ENCODE measurements around the gene PEAK3.
"Not testable (repeated sequence)": the region's sequence is repeated elsewhere in the genome, so short reads cannot be mapped to it uniquely, and the experiment has no call there.

PEAK3 gene

GRCh38 chr19:2288338-2288817, 6.4 kb upstream of the PEAK3 start:
- DNase-seq = no peak

GRCh38 chr19:2287585-2288337, 5.8 kb upstream of the PEAK3 start:
- DNase-seq = no peak

DNA sequence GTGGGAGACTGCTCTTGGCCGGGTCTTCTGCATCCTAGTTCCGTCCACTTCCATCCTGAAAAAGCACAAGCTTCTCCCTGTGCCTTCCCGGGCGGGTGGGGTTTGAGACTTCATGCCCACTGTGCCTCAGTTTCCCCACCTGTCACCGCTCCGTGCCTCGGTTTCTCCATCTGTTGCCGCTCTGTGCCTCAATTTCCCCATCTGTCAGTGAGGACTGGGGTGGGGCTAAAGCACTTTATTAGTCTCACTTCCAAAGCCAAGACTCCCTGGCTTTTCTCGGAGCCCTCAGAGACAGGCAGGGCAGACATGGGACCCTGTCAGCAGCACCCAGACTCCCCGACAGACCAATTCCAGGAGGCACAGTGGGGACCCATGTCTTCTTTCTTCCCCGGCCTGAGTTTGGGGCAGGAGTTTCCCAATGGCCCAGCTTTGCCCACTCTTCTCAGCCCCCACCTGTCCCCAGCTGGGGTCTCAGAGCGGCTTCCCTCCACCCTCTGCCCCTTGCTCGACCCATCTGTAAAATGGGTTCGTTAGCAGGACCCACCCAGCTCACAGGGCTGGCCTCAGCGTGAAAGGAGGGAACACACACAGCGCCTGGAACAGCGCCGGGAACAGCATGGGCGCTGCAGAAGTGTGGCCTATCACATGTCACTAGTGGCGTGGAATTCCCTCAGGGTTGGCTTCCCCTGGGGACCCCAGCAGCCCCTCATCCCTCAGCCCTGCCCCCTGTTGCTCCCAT, 4.6 kb upstream of the PEAK3 start:
- DNase-seq = no peak

DNA sequence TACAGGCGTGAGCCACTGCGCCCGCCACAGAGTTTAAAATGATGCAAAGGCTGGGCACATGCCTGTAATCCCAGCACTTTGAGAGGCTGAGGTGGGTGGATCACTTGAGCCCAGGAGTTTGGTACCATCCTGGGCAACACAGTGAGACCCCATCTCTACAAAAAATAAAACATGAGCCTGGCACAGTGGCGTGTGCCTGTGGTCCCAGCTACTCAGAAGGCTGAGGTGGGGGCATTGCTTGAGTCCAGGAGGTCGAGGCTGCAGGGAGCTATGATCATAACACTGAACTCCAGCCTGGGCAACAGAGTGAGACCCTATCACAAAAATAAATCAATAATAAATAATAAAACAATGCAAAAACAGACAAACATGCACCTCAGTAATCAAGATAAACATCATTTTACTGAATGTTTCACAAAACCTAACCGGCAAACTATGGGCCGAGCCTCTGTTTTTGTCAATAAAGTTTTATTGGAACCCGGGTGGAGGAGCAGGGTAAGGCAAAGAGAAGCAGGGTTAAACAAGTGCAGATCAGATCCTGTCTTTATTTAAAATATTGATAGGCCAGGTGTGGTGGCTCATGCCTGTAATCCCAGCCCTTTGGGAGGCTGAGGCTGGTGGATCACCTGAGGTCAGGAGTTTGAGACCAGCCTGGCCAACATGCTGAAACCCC, 2.0 kb upstream of the PEAK3 start:
- no peak for DNase-seq

- DNase-seq = no peak
Observed at GRCh38 chr19:2282862-2283237, 875 bp upstream of the PEAK3 start.

DNA sequence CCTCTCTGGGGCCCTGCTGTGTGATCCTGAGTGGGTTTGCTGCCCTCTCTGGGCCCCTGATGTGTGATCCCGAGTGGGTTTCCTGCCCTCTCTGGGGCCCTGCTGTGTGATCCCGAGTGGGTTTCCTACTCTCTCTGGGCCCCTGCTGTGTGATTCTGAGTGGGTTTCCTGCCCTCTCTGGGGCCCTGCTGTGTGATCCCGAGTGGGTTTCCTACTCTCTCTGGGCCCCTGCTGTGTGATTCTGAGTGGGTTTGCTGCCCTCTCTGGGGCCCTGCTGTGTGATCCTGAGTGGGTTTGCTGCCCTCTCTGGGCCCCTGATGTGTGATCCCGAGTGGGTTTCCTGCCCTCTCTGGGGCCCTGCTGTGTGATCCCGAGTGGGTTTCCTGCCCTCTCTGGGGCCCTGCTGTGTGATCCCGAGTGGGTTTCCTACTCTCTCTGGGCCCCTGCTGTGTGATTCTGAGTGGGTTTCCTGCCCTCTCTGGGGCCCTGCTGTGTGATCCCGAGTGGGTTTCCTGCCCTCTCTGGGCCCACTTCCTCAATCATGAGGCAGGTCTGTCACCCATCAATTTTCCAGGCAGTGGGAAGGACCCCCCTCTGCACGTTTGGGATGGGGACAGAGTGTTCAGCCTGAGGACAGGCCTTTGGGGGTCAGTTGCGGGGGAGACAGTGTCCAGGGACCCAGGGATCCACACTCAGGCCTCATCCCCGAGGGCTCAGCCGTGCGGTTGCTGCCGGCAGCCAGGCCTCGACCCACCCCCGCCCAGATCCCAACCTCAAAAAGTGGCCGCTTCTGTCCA, 512 bp downstream of the PEAK3 start:
- DNase-seq = not testable (repeated sequence)

DNA sequence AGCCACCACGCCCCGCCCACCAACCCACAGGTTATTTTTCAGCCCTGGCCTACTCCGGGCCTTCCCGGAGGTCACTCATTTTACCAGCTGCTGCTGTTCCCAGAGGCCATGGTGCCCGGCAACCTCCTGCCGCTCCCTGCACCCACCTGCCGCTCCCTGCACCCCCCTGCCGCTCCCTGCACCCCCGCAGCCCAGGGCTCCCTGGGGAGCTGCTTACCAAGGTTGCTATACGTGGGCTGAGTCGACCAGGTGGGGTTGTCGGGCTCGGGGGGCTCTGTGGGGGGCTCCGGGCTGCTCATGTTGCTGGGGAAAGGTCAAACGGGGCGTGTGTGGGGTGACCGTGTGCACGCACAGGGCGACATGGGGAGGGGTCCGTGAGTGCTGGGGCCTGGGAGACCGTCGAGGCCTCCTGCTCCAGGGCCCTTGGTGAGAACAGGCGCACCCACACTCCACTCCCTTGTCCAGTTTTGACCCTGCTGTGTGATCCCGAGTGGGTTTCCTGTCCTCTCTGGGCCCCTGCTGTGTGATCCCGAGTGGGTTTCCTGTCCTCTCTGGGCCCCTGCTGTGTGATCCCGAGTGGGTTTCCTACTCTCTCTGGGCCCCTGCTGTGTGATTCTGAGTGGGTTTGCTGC, 1.2 kb downstream of the PEAK3 start:
- DNase-seq = no peak

DNA sequence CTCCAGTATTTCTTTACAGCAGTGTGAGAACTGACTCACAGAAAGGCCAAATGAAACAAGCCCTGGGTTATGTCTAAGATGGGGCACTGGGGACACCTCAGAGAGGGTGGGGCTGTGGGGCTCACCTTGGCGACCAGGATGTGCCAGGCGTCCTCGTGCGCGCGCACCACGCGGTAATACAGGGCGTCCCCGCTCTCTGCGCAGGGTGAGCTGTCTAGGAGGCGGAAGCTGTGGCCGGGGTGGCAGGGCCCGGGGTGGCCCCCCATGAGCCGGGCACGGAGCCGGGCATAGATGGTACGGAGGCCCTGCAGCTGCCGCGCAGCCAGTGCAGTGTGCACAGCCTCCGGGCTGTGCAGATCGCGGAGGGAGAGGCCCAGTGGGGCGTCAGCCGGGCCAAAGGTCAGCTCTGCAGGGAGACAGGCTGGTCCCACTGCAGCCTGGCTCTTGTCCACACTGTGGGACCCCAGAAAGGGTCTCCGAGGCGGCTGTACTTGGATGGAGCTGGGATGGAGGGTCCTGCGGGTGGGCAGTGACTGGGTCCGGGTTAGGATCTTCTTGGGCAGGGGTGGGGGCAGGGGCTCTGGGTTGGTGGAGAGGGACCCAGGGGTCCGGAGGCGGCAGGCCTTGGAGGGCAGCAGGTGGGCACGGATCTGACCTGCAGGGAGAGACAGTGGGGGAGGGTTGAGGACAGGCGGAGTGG, 3.4 kb downstream of the PEAK3 start:
- DNase-seq = no peak

- DNase-seq = no peak
Observed at GRCh38 chr19:2277138-2277537, 4.8 kb downstream of the PEAK3 start.

DNA sequence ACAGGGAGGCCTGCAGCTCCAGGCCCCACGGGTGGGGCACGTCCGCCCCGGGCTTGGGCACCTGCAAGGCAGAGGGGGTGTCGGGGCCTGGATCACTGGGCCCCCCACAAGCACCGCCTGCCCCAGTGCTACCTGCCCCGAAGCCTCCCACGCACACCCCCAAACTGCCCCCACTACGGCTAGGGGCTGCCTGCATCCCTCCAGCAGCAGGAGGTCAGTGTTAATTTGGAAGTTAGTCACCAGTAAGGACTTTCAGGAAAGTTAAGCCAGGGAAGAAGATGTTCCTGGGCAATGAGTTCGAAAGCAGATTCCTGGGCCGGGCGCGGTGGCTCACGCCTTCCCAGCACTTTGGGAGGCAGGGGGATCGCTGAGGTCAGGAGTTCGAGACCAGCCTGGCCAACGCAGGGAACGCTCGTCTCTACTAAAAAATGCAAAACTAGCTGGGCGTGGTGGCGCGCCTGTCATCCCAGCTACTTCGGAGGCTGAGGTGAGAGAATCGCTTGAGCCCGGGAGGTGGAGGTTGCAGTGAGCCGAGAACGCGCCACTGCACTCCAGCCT, 5.5 kb downstream of the PEAK3 start:
- no peak for DNase-seq

- DNase-seq = no peak
Observed at GRCh38 chr19:2275588-2276428, 6.2 kb downstream of the PEAK3 start.

- no peak for DNase-seq
Observed at GRCh38 chr19:2274931-2275535, 6.9 kb downstream of the PEAK3 start.

DNA sequence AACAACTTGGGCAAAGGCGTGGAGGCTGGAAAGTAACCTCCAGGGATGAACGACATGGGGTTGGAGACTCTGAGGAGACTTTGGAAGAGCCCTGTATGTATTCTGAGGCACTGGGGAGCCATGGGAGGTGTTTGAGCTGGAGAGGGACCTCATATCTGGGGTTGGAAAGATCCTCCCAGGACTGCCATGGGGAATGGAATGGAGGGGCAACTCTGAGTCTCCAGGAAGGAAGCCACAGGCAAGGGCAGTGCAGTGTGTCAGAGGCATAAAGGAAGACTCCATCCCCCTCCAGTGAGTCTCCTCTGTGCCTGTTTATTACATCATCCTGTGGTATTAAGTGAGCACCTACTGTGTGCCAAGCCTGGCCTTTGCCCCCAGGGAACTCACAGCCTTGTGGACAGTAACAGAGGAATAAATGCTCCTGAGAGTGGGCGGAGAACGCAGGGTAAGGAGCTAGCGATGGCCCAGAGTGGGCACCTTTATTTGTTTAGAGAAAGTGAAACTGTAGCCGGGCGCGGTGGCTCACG, 7.7 kb downstream of the PEAK3 start:
- DNase-seq = no peak

GRCh38 chr19:2273356-2274184, 8.4 kb downstream of the PEAK3 start:
- peak; percentile 64 for DNase-seq

DNA sequence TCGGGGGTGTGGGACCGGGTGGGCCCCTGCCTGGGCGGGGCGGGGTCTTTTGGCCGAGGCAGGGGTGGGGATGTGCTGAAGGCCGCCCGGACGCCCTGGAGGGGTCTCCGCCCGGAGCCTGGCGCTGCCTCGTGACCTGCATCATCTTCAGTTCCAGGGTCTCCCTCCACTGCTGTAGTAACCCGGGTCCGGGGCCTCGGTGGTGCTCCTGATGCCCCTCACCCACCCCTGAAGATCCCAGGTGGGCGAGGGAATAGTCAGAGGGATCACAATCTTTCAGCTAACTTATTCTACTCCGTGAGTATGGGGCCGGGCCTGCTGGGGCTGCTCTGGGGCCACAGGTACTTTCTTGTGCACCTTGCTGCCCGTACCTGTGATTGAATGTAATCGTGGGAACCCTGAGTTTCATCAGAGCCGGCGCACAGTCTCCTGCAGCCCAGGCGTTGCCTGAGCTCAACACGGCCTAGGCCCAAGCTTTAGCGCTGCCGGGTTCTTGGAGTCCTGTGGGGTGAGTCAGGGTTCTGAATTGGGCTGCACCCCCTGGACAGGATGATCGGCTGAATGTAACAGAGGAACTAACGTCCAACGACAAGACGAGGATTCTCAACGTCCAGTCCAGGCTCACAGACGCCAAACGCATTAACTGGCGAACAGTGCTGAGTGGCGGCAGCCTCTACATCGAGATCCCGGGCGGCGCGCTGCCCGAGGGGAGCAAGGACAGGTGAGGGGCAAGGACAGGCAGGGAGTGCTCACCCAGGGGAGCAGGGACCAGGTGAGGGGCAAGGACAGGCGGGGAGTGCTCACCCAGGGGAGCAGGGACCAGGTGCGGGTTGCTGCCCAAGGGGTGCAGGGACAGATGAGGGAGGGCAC, 10.5 kb downstream of the PEAK3 start:
- no peak for DNase-seq

GRCh38 chr19:2270423-2271233, 11.3 kb downstream of the PEAK3 start:
- no peak for DNase-seq

DNA sequence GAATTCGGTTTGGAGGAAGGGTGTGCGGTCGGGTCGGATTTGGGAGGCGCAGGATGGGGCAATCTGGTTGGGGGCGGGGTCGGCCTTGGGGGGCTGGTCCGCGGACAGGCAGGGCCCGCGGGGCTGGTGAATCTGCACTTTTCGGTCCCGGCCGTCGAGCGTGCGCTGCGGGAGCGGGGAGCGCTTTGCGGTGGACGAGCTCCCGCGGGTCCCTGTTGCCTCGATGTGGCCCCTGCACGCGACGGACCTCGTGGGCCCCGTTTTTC, 11.9 kb downstream of the PEAK3 start:
- DNase-seq = no peak
